T-cell (primary cell): ENCODE results near the gene ADARB2. TPM values are rescaled to one million over a fixed set of nuclear protein-coding genes. Genes with fewer than 3 reads are reported as not detected.

Experiments used
- ATAC-seq, 4 experiments: fragments of 200-7000 bp in 3 of 4; fragments of 150-1000 bp in 1 of 4; cut with Tn5 transposase; replicated peaks in 1 of 4; 1 replicate in 3 of 4; 2 replicates in 1 of 4; pipeline ENCODE4 v1.10.0; 2021; ENCODE audit warnings: moderate library complexity in 3 of 4, mild to moderate bottlenecking in 2 of 4, moderate number of reproducible peaks in 1 of 4
- CTCF ChIA-PET, 2 donors: fragments of 300-600 bp; sonication (Branson Sonifier 250); formaldehyde crosslinking; loops; one replicate each; lab custom pipeline; 2022; ENCODE audit warnings: antibody characterized with exemption in 2 of 2; lab: Charles Lee
- POLR2A ChIA-PET, 2 donors: fragments of 300-600 bp; sonication (Branson Sonifier 250); formaldehyde crosslinking; loops; one replicate each; lab custom pipeline; 2022; ENCODE audit warnings: antibody characterized with exemption in 2 of 2; lab: Charles Lee
- DNase-seq, 35 experiments: peaks; one replicate each; pipeline versions ENCODE4 v3.0.0 to v3.0.0-alpha.2; 2013 to 2023
- H3K27ac ChIP-seq: one replicate; pipeline ENCODE4 v1.5.1; 2013; ENCODE audit warnings: low read length
- H3K27me3 ChIP-seq, 2 experiments: replicated peaks in 1 of 2; 1 replicate in 1 of 2; 2 replicates in 1 of 2; pipeline versions ENCODE4 v1.6.1 to v1.7.0; 2013; ENCODE audit warnings: low read length in 1 of 2, mixed read lengths in 1 of 2; ENCODE audit not compliant: control insufficient read depth in 2 of 2, insufficient read depth in 2 of 2; ENCODE audit errors: extremely low read depth in 1 of 2
- H3K36me3 ChIP-seq, 2 donors: 1 replicate in 1 of 2; 2 replicates in 1 of 2; pipeline versions ENCODE4 v1.6.1 to v1.7.0; 2013; ENCODE audit warnings: low read length in 1 of 2; ENCODE audit not compliant: control insufficient read depth in 2 of 2, insufficient read depth in 1 of 2; ENCODE audit errors: extremely low read depth in 1 of 2
- H3K4me1 ChIP-seq, 2 experiments: 1 replicate in 1 of 2; 2 replicates in 1 of 2; pipeline versions ENCODE4 v1.6.1 to v1.7.0; 2013; ENCODE audit warnings: low read length in 2 of 2, mixed read lengths in 1 of 2; ENCODE audit not compliant: insufficient read depth in 2 of 2, control insufficient read depth in 1 of 2; ENCODE audit errors: extremely low read depth in 1 of 2
- H3K4me3 ChIP-seq, 2 donors: 1 replicate in 1 of 2; 2 replicates in 1 of 2; pipeline versions ENCODE4 v1.5.1 to v1.7.0; 2013; ENCODE audit warnings: mild to moderate bottlenecking in 2 of 2, low read length in 1 of 2, moderate library complexity in 1 of 2; ENCODE audit not compliant: control insufficient read depth in 1 of 2; ENCODE audit errors: extremely low read depth in 1 of 2
- H3K9me3 ChIP-seq: 2 replicates; pipeline ENCODE4 v1.7.0; 2013
- H3K27ac Mint-ChIP-seq, 2 donors: one replicate each; pipeline ENCODE4 v1.8.0; 2020 to 2021; ENCODE audit warnings: mild to moderate bottlenecking in 2 of 2, mixed read lengths in 2 of 2
- H3K27me3 Mint-ChIP-seq, 2 donors: one replicate each; pipeline ENCODE4 v1.8.0; 2021 to 2022; ENCODE audit warnings: mixed read lengths in 2 of 2
- H3K36me3 Mint-ChIP-seq: one replicate; pipeline ENCODE4 v1.8.0; 2021; ENCODE audit warnings: mixed read lengths
- H3K4me1 Mint-ChIP-seq, 3 donors: one replicate each; pipeline ENCODE4 v1.8.0; 2020 to 2022; ENCODE audit warnings: mixed read lengths in 3 of 3, mild to moderate bottlenecking in 1 of 3
- H3K4me3 Mint-ChIP-seq, 3 donors: one replicate each; pipeline ENCODE4 v1.8.0; 2020 to 2022; ENCODE audit warnings: mild to moderate bottlenecking in 3 of 3, mixed read lengths in 3 of 3, moderate library complexity in 3 of 3
- H3K9me3 Mint-ChIP-seq, 3 donors: one replicate each; pipeline ENCODE4 v1.8.0; 2020 to 2022; ENCODE audit warnings: mixed read lengths in 3 of 3
- WGBS: methylation state at CpG from one replicate; pipeline ENCODE4 v1.1.5; 2013; ENCODE audit warnings: missing lambda C conversion rate; ENCODE audit not compliant: insufficient coverage; 5-methylcytosine and 5-hydroxymethylcytosine counted together
- total RNA-seq, 35 experiments: library from RNA in 6 of 35; stranded (reverse) in 6 of 35; fragments of 120-200 nt in 1 of 35; gene quantifications; one replicate each; pipeline versions ENCODE4 v1.2.1 to v1.2.4 and lab custom pipeline; 2013 to 2026

ADARB2 gene
- total RNA-seq, 5 donors from 2014 or later (not counting 1 experiment from before 2014, with no cell fraction given): 0.07 to 4.0 (median 0.41) TPM

- Histone ChIP-seq H3K4me1 (no peaks in the 10 kb centered on the region), H3K9me3 (no peaks in the 10 kb centered on the region), H3K4me3 (no peak overlapping the region), H3K27ac (no peak overlapping the region), H3K27me3 (peaks cover 0 to 20% of the 10 kb centered on the region in 2 experiments), H3K36me3 (no peaks in the 10 kb centered on the region)
- Mint-ChIP-seq H3K27ac (no peak overlapping the region), H3K27me3 (peaks cover 5 to 9% of the 10 kb centered on the region in 2 donors), H3K36me3 (no peaks in the 10 kb centered on the region), H3K9me3 (no peaks in the 10 kb centered on the region), H3K4me1 (no peaks in the 10 kb centered on the region), H3K4me3 (no peak overlapping the region)
- 91% methylated on average over 14 of the region's 24 CpGs for WGBS
- ChIA-PET CTCF (interaction anchor here in 1 of 2 donors (0.5 kb wide), 1 partner anchor 115 kb away, joined by 7 read pairs; no protein-coding TSS in a partner anchor), POLR2A (no interaction called here)
- DNase-seq (no peak), ATAC-seq (no peak)
These were observed 201.9 kb downstream of the ADARB2 start for GRCh38 chr10:1535301-1535965.

GRCh38 chr10:1534820-1535219, 202.5 kb downstream of the ADARB2 start:
- 91% methylated on average over 15 of the region's 19 CpGs for WGBS
- H3K27ac Mint-ChIP-seq: no peak overlapping the region
- CTCF ChIA-PET: interaction anchor here in 1 of 2 donors (0.5 kb wide), 1 partner anchor 114 kb away, joined by 7 read pairs; no protein-coding TSS in a partner anchor

GRCh38 chr10:1532636-1533035, 204.7 kb downstream of the ADARB2 start:
- no peak for DNase-seq
- no peaks in the 10 kb centered on the region for H3K36me3 Mint-ChIP-seq
- no peak for ATAC-seq
- H3K4me3 Mint-ChIP-seq: no peak overlapping the region
- peaks cover 0 to 27% of the 10 kb centered on the region in 2 experiments for H3K27me3 ChIP-seq
- ChIA-PET CTCF (no interaction called here), POLR2A (no interaction called here)
- no peak overlapping the region for H3K27ac ChIP-seq
- WGBS: 92% methylated on average over 12 of the region's 14 CpGs
- H3K9me3 ChIP-seq: no peaks in the 10 kb centered on the region
- peaks cover 18 to 24% of the 10 kb centered on the region in 2 donors for H3K27me3 Mint-ChIP-seq
- no peaks in the 10 kb centered on the region for H3K4me1 Mint-ChIP-seq
- no peaks in the 10 kb centered on the region for H3K9me3 Mint-ChIP-seq
- no peak overlapping the region for H3K4me3 ChIP-seq
- no peaks in the 10 kb centered on the region for H3K4me1 ChIP-seq
- no peaks in the 10 kb centered on the region for H3K36me3 ChIP-seq
- no peak overlapping the region for H3K27ac Mint-ChIP-seq

More at GRCh38 chr10:1534820-1535219, 202.5 kb downstream of the ADARB2 start:
- Histone ChIP-seq H3K4me3 (no peak overlapping the region), H3K36me3 (no peaks in the 10 kb centered on the region), H3K4me1 (no peaks in the 10 kb centered on the region), H3K27ac (no peak overlapping the region), H3K9me3 (no peaks in the 10 kb centered on the region), H3K27me3 (peaks cover 0 to 26% of the 10 kb centered on the region in 2 experiments)
- DNase-seq (no peak), ATAC-seq (no peak)
- Mint-ChIP-seq H3K4me3 (no peak overlapping the region), H3K9me3 (no peaks in the 10 kb centered on the region), H3K4me1 (no peaks in the 10 kb centered on the region), H3K36me3 (no peaks in the 10 kb centered on the region), H3K27me3 (peaks cover 11 to 14% of the 10 kb centered on the region in 2 donors)
- POLR2A ChIA-PET: no interaction called here

GRCh38 chr10:1531883-1532597, 205.3 kb downstream of the ADARB2 start:
- no peak overlapping the region for H3K27ac Mint-ChIP-seq
- no peaks in the 10 kb centered on the region for H3K9me3 ChIP-seq
- ChIA-PET CTCF (no interaction called here), POLR2A (no interaction called here)
- H3K4me3 ChIP-seq: no peak overlapping the region
- no peaks in the 10 kb centered on the region for H3K36me3 ChIP-seq
- DNase-seq (no peak), ATAC-seq (no peak)
- WGBS: 85% methylated on average over 15 of the region's 18 CpGs
- peaks cover 0 to 27% of the 10 kb centered on the region in 2 experiments for H3K27me3 ChIP-seq
- H3K4me1 Mint-ChIP-seq: no peaks in the 10 kb centered on the region
- H3K27me3 Mint-ChIP-seq: peaks cover 18 to 28% of the 10 kb centered on the region in 2 donors
- no peaks in the 10 kb centered on the region for H3K4me1 ChIP-seq
- H3K27ac ChIP-seq: no peak overlapping the region
- H3K36me3 Mint-ChIP-seq: no peaks in the 10 kb centered on the region
- no peak overlapping the region for H3K4me3 Mint-ChIP-seq
- H3K9me3 Mint-ChIP-seq: no peaks in the 10 kb centered on the region

DNA sequence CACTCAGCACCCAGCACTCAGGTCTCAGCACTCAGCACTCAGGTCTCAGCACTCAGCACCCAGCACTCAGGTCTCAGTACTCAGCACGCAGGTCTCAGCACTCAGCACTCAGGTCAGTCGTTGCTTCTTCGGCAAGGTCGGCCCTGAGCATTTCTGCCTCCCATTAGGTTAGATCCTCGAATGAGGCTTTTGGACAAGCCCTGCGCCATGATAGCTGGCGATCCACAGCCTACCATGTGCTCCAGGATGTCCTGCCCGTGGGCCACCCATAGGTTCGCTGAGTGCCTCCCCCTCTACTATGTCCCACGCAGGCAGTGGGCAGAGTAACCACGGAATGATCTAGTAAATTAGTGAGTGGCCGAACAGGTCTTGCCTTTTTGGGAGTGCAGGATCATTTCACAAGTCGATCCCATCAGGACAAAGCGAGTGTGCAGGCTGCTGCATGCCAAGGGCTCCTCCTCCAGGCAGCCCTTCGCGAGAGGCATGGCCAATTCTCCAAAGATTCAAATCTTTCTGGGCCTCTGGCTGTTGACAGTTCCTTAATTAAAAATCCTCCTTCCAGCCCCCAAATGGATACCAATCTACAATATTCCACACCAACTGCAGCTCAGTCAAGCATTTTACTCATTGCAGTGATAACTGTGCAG, 206.3 kb downstream of the ADARB2 start:
- Histone ChIP-seq H3K36me3 (no peaks in the 10 kb centered on the region), H3K9me3 (no peaks in the 10 kb centered on the region), H3K4me1 (no peaks in the 10 kb centered on the region), H3K27me3 (peaks cover 0 to 32% of the 10 kb centered on the region in 2 experiments), H3K4me3 (no peak overlapping the region), H3K27ac (no peak overlapping the region)
- 79% methylated on average over 15 of the region's 16 CpGs for WGBS
- ATAC-seq (no peak), DNase-seq (no peak)
- H3K4me3 Mint-ChIP-seq: no peak overlapping the region
- no peaks in the 10 kb centered on the region for H3K36me3 Mint-ChIP-seq
- H3K9me3 Mint-ChIP-seq: no peaks in the 10 kb centered on the region
- H3K27me3 Mint-ChIP-seq: peaks cover 18 to 28% of the 10 kb centered on the region in 2 donors
- no peaks in the 10 kb centered on the region for H3K4me1 Mint-ChIP-seq
- POLR2A ChIA-PET: interaction anchor here in 1 of 2 donors (0.6 kb wide), 1 partner anchor 20 kb away, joined by 4 read pairs; no protein-coding TSS in a partner anchor
- H3K27ac Mint-ChIP-seq: no peak overlapping the region
- CTCF ChIA-PET: no interaction called here

- Histone ChIP-seq H3K36me3 (no peaks in the 10 kb centered on the region), H3K4me1 (no peaks in the 10 kb centered on the region), H3K9me3 (no peaks in the 10 kb centered on the region), H3K4me3 (no peak overlapping the region), H3K27me3 (peaks cover 0 to 34% of the 10 kb centered on the region in 2 experiments), H3K27ac (no peak overlapping the region)
- Mint-ChIP-seq H3K9me3 (no peaks in the 10 kb centered on the region), H3K36me3 (no peaks in the 10 kb centered on the region), H3K27ac (no peak overlapping the region), H3K27me3 (peaks cover 18 to 34% of the 10 kb centered on the region in 2 donors), H3K4me3 (no peak overlapping the region), H3K4me1 (no peaks in the 10 kb centered on the region)
- ATAC-seq (no peak), DNase-seq (no peak)
- ChIA-PET CTCF (no interaction called here), POLR2A (no interaction called here)
- 89% methylated on average over 14 of the region's 15 CpGs for WGBS
These were observed 207.4 kb downstream of the ADARB2 start for GRCh38 chr10:1529806-1530413.
